Embryonic facial prominence (tissue), 1 donor: ENCODE data around the gene BBOX1.
"Not testable (repeated sequence)": the region's sequence is repeated elsewhere in the genome, so short reads cannot be mapped to it uniquely, and the experiment has no call there.

Experiments
- DNase-seq: peaks from one replicate; pipeline ENCODE4 v3.0.0-alpha.2; 2016; ENCODE audit errors: extremely low spot score

Gene BBOX1

GRCh38 chr11:27040302-27041115 lies at the start of gene BBOX1:
Gene BBOX1 (plus strand): TSS chr11:27040815. CDS start chr11:27055431, 14,616 bp downstream.
- no peak for DNase-seq

- DNase-seq: peak; percentile 43
Measured at GRCh38 chr11:26992031-26992541, 48.5 kb upstream of the BBOX1 start.

- peak; percentile 52 for DNase-seq
Measured at GRCh38 chr11:26993965-26994457, 46.6 kb upstream of the BBOX1 start, which contains the start of gene FIBIN. Gene FIBIN (plus strand): TSS chr11:26994112. CDS start chr11:26994527, 415 bp downstream.

GRCh38 chr11:26994631-26995095 lies 46.0 kb upstream of the BBOX1 start:
- DNase-seq: no peak

GRCh38 chr11:26995701-26996460 lies 44.7 kb upstream of the BBOX1 start:
- DNase-seq: no peak

- no peak for DNase-seq
Measured at GRCh38 chr11:26997378-26997777, 43.2 kb upstream of the BBOX1 start.

GRCh38 chr11:27001136-27001730 lies 39.4 kb upstream of the BBOX1 start:
- not testable (repeated sequence) for DNase-seq

GRCh38 chr11:27002431-27002830 lies 38.2 kb upstream of the BBOX1 start:
- DNase-seq: no peak

- no peak for DNase-seq
Measured at GRCh38 chr11:27002838-27003237, 37.8 kb upstream of the BBOX1 start.

GRCh38 chr11:27004103-27004502 lies 36.5 kb upstream of the BBOX1 start:
- no peak for DNase-seq

GRCh38 chr11:27008811-27009535 lies 31.6 kb upstream of the BBOX1 start:
- no peak for DNase-seq

- no peak for DNase-seq
Measured at GRCh38 chr11:27011560-27012233, 28.9 kb upstream of the BBOX1 start.

- no peak for DNase-seq
Measured at GRCh38 chr11:27012234-27012921, 28.2 kb upstream of the BBOX1 start.

- no peak for DNase-seq
Measured at GRCh38 chr11:27013781-27014361, 26.7 kb upstream of the BBOX1 start.

GRCh38 chr11:27018902-27019529 lies 21.6 kb upstream of the BBOX1 start:
- no peak for DNase-seq

GRCh38 chr11:27020751-27021150 lies 19.9 kb upstream of the BBOX1 start:
- no peak for DNase-seq

GRCh38 chr11:27022659-27023251 lies 17.9 kb upstream of the BBOX1 start:
- DNase-seq: no peak

GRCh38 chr11:27024865-27025264 lies 15.8 kb upstream of the BBOX1 start:
- DNase-seq: no peak
